K562 (cell line): ENCODE measurements around the gene M6PR. TPM values are rescaled to one million over a fixed set of nuclear protein-coding genes. Genes with fewer than 3 reads are reported as not detected.

ENCODE experiments used
- BRF1 ChIP-seq: IDR thresholded peaks from 3 replicates; pipeline ENCODE4 v1.6.1; 2011; ENCODE audit warnings: borderline replicate concordance, mild to moderate bottlenecking; ENCODE audit not compliant: insufficient read length; ENCODE audit errors: extremely low read depth
- CSDE1 ChIP-seq, 2 experiments: fragments of 450-650 bp; IDR thresholded peaks; 2 replicates each; pipeline ENCODE4 v1.6.1; 2016; ENCODE audit warnings: mild to moderate bottlenecking in 1 of 2
- DMBX1 ChIP-seq: fragments of 250-450 bp; sonication (Bioruptor Pico); IDR thresholded peaks from 2 replicates; pipeline ENCODE4 v1.8.0; 2022; ENCODE audit warnings: inconsistent platforms, mild to moderate bottlenecking, moderate library complexity, borderline replicate concordance
- GTF2F1 ChIP-seq: IDR thresholded peaks from 2 replicates; pipeline ENCODE4 v1.6.1; 2011; ENCODE audit warnings: low read depth, low read length, improper control_type of control experiment
- HLTF ChIP-seq: fragments of 450-650 bp; IDR thresholded peaks from 2 replicates; pipeline ENCODE4 v1.6.1; 2016
- HNRNPLL ChIP-seq: fragments of 200-400 bp; formaldehyde crosslinking; IDR thresholded peaks from 2 replicates; pipeline ENCODE4 v1.6.1; 2017; ENCODE audit warnings: low read length, low read depth, mild to moderate bottlenecking; ENCODE audit not compliant: poor library complexity, severe bottlenecking
- LARP7 ChIP-seq: fragments of 450-650 bp; IDR thresholded peaks from 2 replicates; pipeline ENCODE4 v1.6.1; 2016
- MYBL2 ChIP-seq, 2 experiments: fragments of 450-650 bp in 1 of 2; sonication (generic) in 1 of 2; formaldehyde crosslinking in 1 of 2; IDR thresholded peaks; 2 replicates each; pipeline versions ENCODE4 v1.6.1 to v1.8.1; 2017 to 2022; ENCODE audit warnings: borderline replicate concordance in 1 of 2, inconsistent platforms in 1 of 2, low read depth in 1 of 2, mild to moderate bottlenecking in 1 of 2, missing genetic modification reagents in 1 of 2, moderate library complexity in 1 of 2
- NBN ChIP-seq: fragments of 450-650 bp; IDR thresholded peaks from 2 replicates; pipeline ENCODE4 v1.6.1; 2016; ENCODE audit warnings: low read depth, mild to moderate bottlenecking
- SOX6 ChIP-seq: fragments of 450-650 bp; IDR thresholded peaks from 2 replicates; pipeline ENCODE4 v1.6.1; 2014; ENCODE audit warnings: mild to moderate bottlenecking
- ZBTB17 ChIP-seq: fragments of 450-650 bp; formaldehyde crosslinking; IDR thresholded peaks from 2 replicates; pipeline ENCODE4 v1.4.0; 2020; ENCODE audit warnings: mild to moderate bottlenecking
- polyA plus RNA-seq, 8 experiments: library from polyadenylated mRNA; depleted of rRNA in 4 of 8; stranded (reverse) in 5 of 8; unstranded in 3 of 8; fragments of >200 nt; fragmentation: Nextera tagmentation in 2 of 8; fragmentation: Illumina TruSeq in 1 of 8; extraction: Ambion mirVana in 2 of 8; extraction: Trizol in 1 of 8; gene quantifications; 2 replicates each; pipeline versions ENCODE4 v1.2.1 to v1.2.3, GENCODE V29; 2011 to 2014; ENCODE audit warnings: inconsistent platforms in 1 of 8, missing spikeins in 1 of 8
- total RNA-seq, 7 experiments: library from RNA; depleted of rRNA in 6 of 7; stranded (reverse); fragments of >200 nt in 6 of 7; fragmentation: Illumina TruSeq in 2 of 7; extraction: Trizol in 2 of 7; gene quantifications; 2 replicates each; pipeline versions ENCODE4 v1.2.1 to v1.2.3, GENCODE V29; 2011 to 2021; ENCODE audit warnings: low replicate concordance in 1 of 7
- TF ChIP-seq, protein P1 (sequence below): fragments of 250-450 bp; sonication (Bioruptor Pico); IDR thresholded peaks from 2 replicates; pipeline ENCODE4 v1.8.0; 2021; ENCODE audit warnings: mild to moderate bottlenecking, moderate library complexity
- TF ChIP-seq, protein P2 (sequence below): fragments of 150-350 bp; IDR thresholded peaks from 2 replicates; pipeline ENCODE4 v1.6.1; 2014; ENCODE audit warnings: low read depth, mild to moderate bottlenecking, low read length, borderline replicate concordance
- TF ChIP-seq, protein P3 (sequence below): fragments of 450-650 bp; IDR thresholded peaks from 2 replicates; pipeline ENCODE4 v1.6.1; 2016
- TF ChIP-seq, protein P4 (sequence below), 2 experiments: fragments of 450-650 bp in 1 of 2; IDR thresholded peaks; 2 replicates each; pipeline ENCODE4 v1.6.1; 2011 to 2017; ENCODE audit warnings: low read depth in 2 of 2, antibody characterized with exemption in 1 of 2, borderline replicate concordance in 1 of 2, low read length in 1 of 2, mild to moderate bottlenecking in 1 of 2, mixed read lengths in 1 of 2; ENCODE audit not compliant: control insufficient read depth in 1 of 2

Gene M6PR
- total and polyA plus RNA-seq, 9 of the 15 experiments (the other 6 are each of a cell fraction or from before 2014, with no cell fraction given), result 78.6 to 159 (median 112) TPM

GRCh38 chr12:8949342-8950220 is at the start of gene M6PR (continued):
- TF ChIP-seq, protein P1, sequence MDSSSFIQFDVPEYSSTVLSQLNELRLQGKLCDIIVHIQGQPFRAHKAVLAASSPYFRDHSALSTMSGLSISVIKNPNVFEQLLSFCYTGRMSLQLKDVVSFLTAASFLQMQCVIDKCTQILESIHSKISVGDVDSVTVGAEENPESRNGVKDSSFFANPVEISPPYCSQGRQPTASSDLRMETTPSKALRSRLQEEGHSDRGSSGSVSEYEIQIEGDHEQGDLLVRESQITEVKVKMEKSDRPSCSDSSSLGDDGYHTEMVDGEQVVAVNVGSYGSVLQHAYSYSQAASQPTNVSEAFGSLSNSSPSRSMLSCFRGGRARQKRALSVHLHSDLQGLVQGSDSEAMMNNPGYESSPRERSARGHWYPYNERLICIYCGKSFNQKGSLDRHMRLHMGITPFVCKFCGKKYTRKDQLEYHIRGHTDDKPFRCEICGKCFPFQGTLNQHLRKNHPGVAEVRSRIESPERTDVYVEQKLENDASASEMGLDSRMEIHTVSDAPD, result no peak
- TF ChIP-seq ZBTB17 (CRISPR knock-in tag) (peak; percentile 42; the same call in 1 of the 2 replicates), LARP7 (no peak), GTF2F1 (no peak), HLTF (no peak), BRF1 (no peak), MYBL2 (IDR thresholded peaks at IDR 0.05; ENCODE audit: low read depth) (no peak), MYBL2 (CRISPR knock-in tag; IDR thresholded peaks at IDR 0.05; ENCODE audit: borderline replicate concordance) (no peak), NBN (0 out of 2 replicates have a peak, but pooled peaks have one; percentile 71), HNRNPLL (peak; percentile 56), CSDE1 (IDR thresholded peaks at IDR 0.05) (no peak), DMBX1 (CRISPR knock-in tag) (peak; percentile 30; the same call in 1 of the 2 replicates), SOX6 (no peak; the same call in 1 of the 2 replicates)
- TF ChIP-seq, protein P2, sequence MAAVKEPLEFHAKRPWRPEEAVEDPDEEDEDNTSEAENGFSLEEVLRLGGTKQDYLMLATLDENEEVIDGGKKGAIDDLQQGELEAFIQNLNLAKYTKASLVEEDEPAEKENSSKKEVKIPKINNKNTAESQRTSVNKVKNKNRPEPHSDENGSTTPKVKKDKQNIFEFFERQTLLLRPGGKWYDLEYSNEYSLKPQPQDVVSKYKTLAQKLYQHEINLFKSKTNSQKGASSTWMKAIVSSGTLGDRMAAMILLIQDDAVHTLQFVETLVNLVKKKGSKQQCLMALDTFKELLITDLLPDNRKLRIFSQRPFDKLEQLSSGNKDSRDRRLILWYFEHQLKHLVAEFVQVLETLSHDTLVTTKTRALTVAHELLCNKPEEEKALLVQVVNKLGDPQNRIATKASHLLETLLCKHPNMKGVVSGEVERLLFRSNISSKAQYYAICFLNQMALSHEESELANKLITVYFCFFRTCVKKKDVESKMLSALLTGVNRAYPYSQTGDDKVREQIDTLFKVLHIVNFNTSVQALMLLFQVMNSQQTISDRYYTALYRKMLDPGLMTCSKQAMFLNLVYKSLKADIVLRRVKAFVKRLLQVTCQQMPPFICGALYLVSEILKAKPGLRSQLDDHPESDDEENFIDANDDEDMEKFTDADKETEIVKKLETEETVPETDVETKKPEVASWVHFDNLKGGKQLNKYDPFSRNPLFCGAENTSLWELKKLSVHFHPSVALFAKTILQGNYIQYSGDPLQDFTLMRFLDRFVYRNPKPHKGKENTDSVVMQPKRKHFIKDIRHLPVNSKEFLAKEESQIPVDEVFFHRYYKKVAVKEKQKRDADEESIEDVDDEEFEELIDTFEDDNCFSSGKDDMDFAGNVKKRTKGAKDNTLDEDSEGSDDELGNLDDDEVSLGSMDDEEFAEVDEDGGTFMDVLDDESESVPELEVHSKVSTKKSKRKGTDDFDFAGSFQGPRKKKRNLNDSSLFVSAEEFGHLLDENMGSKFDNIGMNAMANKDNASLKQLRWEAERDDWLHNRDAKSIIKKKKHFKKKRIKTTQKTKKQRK, result no peak
- TF ChIP-seq, protein P3, sequence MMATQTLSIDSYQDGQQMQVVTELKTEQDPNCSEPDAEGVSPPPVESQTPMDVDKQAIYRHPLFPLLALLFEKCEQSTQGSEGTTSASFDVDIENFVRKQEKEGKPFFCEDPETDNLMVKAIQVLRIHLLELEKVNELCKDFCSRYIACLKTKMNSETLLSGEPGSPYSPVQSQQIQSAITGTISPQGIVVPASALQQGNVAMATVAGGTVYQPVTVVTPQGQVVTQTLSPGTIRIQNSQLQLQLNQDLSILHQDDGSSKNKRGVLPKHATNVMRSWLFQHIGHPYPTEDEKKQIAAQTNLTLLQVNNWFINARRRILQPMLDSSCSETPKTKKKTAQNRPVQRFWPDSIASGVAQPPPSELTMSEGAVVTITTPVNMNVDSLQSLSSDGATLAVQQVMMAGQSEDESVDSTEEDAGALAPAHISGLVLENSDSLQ, result no peak
- TF ChIP-seq, protein P4, sequence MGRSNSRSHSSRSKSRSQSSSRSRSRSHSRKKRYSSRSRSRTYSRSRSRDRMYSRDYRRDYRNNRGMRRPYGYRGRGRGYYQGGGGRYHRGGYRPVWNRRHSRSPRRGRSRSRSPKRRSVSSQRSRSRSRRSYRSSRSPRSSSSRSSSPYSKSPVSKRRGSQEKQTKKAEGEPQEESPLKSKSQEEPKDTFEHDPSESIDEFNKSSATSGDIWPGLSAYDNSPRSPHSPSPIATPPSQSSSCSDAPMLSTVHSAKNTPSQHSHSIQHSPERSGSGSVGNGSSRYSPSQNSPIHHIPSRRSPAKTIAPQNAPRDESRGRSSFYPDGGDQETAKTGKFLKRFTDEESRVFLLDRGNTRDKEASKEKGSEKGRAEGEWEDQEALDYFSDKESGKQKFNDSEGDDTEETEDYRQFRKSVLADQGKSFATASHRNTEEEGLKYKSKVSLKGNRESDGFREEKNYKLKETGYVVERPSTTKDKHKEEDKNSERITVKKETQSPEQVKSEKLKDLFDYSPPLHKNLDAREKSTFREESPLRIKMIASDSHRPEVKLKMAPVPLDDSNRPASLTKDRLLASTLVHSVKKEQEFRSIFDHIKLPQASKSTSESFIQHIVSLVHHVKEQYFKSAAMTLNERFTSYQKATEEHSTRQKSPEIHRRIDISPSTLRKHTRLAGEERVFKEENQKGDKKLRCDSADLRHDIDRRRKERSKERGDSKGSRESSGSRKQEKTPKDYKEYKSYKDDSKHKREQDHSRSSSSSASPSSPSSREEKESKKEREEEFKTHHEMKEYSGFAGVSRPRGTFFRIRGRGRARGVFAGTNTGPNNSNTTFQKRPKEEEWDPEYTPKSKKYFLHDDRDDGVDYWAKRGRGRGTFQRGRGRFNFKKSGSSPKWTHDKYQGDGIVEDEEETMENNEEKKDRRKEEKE (IDR thresholded peaks at IDR 0.05; ENCODE audit: borderline replicate concordance in 1 of 2, control insufficient read depth in 1 of 2, low read depth in 2 of 2, low read length in 1 of 2), result no peak
